ENCODE measurements around the gene DAGLB.

Gene DAGLB

GRCh38 chr7:6409091-6409490 lies 38.7 kb downstream of the DAGLB start:
- H3K27ac ChIP-seq (ENCODE audit: low read depth, low read length), result no peak overlapping the region
- no peak overlapping the region for H3K4me2 ChIP-seq (ENCODE audit: low read length)
- H3K36me3 ChIP-seq (ENCODE audit: control insufficient read depth, low read length), result peaks cover 85% of the 10 kb centered on the region
- H3K9me3 ChIP-seq (ENCODE audit: control insufficient read depth, insufficient read depth, low read length), result no peaks in the 10 kb centered on the region
- H3F3A ChIP-seq (ENCODE audit: control insufficient read depth, insufficient read depth), result peaks cover 14% of the 10 kb centered on the region
- no peaks in the 10 kb centered on the region for H3K9me2 ChIP-seq (replicated peaks; ENCODE audit: control insufficient read depth, low read length)
- H3K27me3 ChIP-seq (ENCODE audit: control insufficient read depth, low read length), result no peaks in the 10 kb centered on the region
- no peaks in the 10 kb centered on the region for H3K4me1 ChIP-seq (ENCODE audit: control insufficient read depth, low read length)
- TF ChIP-seq EZH2phosphoT487 (IDR thresholded peaks at IDR 0.05; ENCODE audit: borderline replicate concordance, low read length), result no peak
- TF ChIP-seq CTCF (IDR thresholded peaks at IDR 0.05; ENCODE audit: low read depth, low read length, poor library complexity, severe bottlenecking), result no peak
- peaks cover 17% of the 10 kb centered on the region for H4K20me1 ChIP-seq (ENCODE audit: control insufficient read depth, insufficient read depth, low read depth, low read length)
- no peak overlapping the region for H3K4me3 ChIP-seq (ENCODE audit: low read length)
- peaks cover 8% of the 10 kb centered on the region; the same call in 1 of the 2 replicates for H3K79me2 ChIP-seq (ENCODE audit: control insufficient read depth, low read length)

- Histone ChIP-seq H3K4me3 (ENCODE audit: low read length) (no peak overlapping the region), H3K9me2 (replicated peaks; ENCODE audit: control insufficient read depth, low read length) (no peaks in the 10 kb centered on the region), H3K27me3 (ENCODE audit: control insufficient read depth, low read length) (no peaks in the 10 kb centered on the region), H3K9me3 (ENCODE audit: control insufficient read depth, insufficient read depth, low read length) (no peaks in the 10 kb centered on the region), H3F3A (ENCODE audit: control insufficient read depth, insufficient read depth) (peaks cover 24% of the 10 kb centered on the region), H4K20me1 (ENCODE audit: control insufficient read depth, insufficient read depth, low read depth, low read length) (peaks cover 19% of the 10 kb centered on the region), H3K36me3 (ENCODE audit: control insufficient read depth, low read length) (peaks cover 91% of the 10 kb centered on the region), H3K4me1 (ENCODE audit: control insufficient read depth, low read length) (no peaks in the 10 kb centered on the region), H3K4me2 (ENCODE audit: low read length) (no peak overlapping the region), H3K79me2 (ENCODE audit: control insufficient read depth, low read length) (peaks cover 17% of the 10 kb centered on the region), H3K27ac (ENCODE audit: low read depth, low read length) (no peak overlapping the region)
- TF ChIP-seq EZH2phosphoT487 (IDR thresholded peaks at IDR 0.05; ENCODE audit: borderline replicate concordance, low read length) (no peak), CTCF (IDR thresholded peaks at IDR 0.05; ENCODE audit: low read depth, low read length, poor library complexity, severe bottlenecking) (no peak)
Measured at GRCh38 chr7:6407434-6407833, 40.3 kb downstream of the DAGLB start.

GRCh38 chr7:6406121-6406520 lies 41.6 kb downstream of the DAGLB start:
- Histone ChIP-seq H3K36me3 (ENCODE audit: control insufficient read depth, low read length) (peaks cover 91% of the 10 kb centered on the region), H3F3A (ENCODE audit: control insufficient read depth, insufficient read depth) (peaks cover 20% of the 10 kb centered on the region), H3K27me3 (ENCODE audit: control insufficient read depth, low read length) (no peaks in the 10 kb centered on the region), H3K9me2 (replicated peaks; ENCODE audit: control insufficient read depth, low read length) (no peaks in the 10 kb centered on the region), H4K20me1 (ENCODE audit: control insufficient read depth, insufficient read depth, low read depth, low read length) (peaks cover 14% of the 10 kb centered on the region), H3K4me3 (ENCODE audit: low read length) (no peak overlapping the region), H3K4me1 (ENCODE audit: control insufficient read depth, low read length) (no peaks in the 10 kb centered on the region), H3K9me3 (ENCODE audit: control insufficient read depth, insufficient read depth, low read length) (no peaks in the 10 kb centered on the region), H3K27ac (ENCODE audit: low read depth, low read length) (no peak overlapping the region), H3K4me2 (ENCODE audit: low read length) (no peak overlapping the region), H3K79me2 (ENCODE audit: control insufficient read depth, low read length) (peaks cover 22% of the 10 kb centered on the region)
- TF ChIP-seq CTCF (IDR thresholded peaks at IDR 0.05; ENCODE audit: low read depth, low read length, poor library complexity, severe bottlenecking) (no peak), EZH2phosphoT487 (IDR thresholded peaks at IDR 0.05; ENCODE audit: borderline replicate concordance, low read length) (no peak)
